HL-60 (cell line): Measurements from ENCODE around the gene SLC35D1.

ENCODE experiments used
- GABPA ChIP-seq: IDR thresholded peaks from 2 replicates; pipeline ENCODE4 v1.6.1; 2012; ENCODE audit warnings: low read depth
- POLR2AphosphoS5 ChIP-seq: IDR thresholded peaks from 2 replicates; pipeline ENCODE4 v1.6.1; 2012; ENCODE audit warnings: low read depth
- TF ChIP-seq, protein P1 (sequence below): IDR thresholded peaks from one replicate; pipeline ENCODE4 v1.5.1; 2011; ENCODE audit warnings: low read length, control low read depth, inconsistent platforms; ENCODE audit not compliant: insufficient read depth
- TF ChIP-seq, protein P2 (sequence below): IDR thresholded peaks from 2 replicates; pipeline ENCODE4 v1.6.1; 2012; ENCODE audit warnings: low read depth; ENCODE audit not compliant: insufficient replicate concordance

DNA sequence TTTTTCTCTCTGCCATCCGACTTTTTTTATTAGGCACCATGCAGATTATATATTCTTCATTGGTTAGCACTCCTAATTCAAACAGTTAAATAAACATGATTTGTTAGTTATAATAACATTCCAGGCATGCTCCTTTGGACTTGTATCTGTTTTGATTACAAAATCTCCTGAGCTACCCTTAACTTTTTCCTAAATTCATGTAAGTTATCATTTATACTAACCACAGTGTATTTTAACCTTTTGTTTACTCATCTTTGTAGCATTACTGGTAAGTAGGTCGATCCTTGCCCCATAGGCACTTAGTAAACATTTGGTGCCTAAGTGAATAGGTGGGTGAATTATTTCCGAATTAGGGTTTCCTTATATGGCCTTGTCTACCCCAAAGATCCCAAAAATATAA is 85.4 kb downstream of the SLC35D1 start:
- TF ChIP-seq, protein P1, sequence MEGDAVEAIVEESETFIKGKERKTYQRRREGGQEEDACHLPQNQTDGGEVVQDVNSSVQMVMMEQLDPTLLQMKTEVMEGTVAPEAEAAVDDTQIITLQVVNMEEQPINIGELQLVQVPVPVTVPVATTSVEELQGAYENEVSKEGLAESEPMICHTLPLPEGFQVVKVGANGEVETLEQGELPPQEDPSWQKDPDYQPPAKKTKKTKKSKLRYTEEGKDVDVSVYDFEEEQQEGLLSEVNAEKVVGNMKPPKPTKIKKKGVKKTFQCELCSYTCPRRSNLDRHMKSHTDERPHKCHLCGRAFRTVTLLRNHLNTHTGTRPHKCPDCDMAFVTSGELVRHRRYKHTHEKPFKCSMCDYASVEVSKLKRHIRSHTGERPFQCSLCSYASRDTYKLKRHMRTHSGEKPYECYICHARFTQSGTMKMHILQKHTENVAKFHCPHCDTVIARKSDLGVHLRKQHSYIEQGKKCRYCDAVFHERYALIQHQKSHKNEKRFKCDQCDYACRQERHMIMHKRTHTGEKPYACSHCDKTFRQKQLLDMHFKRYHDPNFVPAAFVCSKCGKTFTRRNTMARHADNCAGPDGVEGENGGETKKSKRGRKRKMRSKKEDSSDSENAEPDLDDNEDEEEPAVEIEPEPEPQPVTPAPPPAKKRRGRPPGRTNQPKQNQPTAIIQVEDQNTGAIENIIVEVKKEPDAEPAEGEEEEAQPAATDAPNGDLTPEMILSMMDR, result no peak
- TF ChIP-seq, protein P2, sequence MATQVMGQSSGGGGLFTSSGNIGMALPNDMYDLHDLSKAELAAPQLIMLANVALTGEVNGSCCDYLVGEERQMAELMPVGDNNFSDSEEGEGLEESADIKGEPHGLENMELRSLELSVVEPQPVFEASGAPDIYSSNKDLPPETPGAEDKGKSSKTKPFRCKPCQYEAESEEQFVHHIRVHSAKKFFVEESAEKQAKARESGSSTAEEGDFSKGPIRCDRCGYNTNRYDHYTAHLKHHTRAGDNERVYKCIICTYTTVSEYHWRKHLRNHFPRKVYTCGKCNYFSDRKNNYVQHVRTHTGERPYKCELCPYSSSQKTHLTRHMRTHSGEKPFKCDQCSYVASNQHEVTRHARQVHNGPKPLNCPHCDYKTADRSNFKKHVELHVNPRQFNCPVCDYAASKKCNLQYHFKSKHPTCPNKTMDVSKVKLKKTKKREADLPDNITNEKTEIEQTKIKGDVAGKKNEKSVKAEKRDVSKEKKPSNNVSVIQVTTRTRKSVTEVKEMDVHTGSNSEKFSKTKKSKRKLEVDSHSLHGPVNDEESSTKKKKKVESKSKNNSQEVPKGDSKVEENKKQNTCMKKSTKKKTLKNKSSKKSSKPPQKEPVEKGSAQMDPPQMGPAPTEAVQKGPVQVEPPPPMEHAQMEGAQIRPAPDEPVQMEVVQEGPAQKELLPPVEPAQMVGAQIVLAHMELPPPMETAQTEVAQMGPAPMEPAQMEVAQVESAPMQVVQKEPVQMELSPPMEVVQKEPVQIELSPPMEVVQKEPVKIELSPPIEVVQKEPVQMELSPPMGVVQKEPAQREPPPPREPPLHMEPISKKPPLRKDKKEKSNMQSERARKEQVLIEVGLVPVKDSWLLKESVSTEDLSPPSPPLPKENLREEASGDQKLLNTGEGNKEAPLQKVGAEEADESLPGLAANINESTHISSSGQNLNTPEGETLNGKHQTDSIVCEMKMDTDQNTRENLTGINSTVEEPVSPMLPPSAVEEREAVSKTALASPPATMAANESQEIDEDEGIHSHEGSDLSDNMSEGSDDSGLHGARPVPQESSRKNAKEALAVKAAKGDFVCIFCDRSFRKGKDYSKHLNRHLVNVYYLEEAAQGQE, result no peak
- TF ChIP-seq POLR2AphosphoS5 (no peak), GABPA (no peak)
